A172 (cell line): Measurements from ENCODE around the gene MACIR. TPM values are rescaled to one million over a fixed set of nuclear protein-coding genes. Genes with fewer than 3 reads are reported as not detected.

Experiments
- DNase-seq: peaks from one replicate; pipeline ENCODE4 v3.0.0-alpha.2; 2015; ENCODE audit warnings: low spot score
- total RNA-seq: library from RNA; depleted of rRNA; stranded (reverse); fragments of >200 nt; shearing (Covaris generic); gene quantifications from 2 replicates; pipeline ENCODE4 v1.2.3, GENCODE V29; 2014

The MACIR gene
- total RNA-seq, 1 experiment from 2014 or later: 25.4 TPM

DNA sequence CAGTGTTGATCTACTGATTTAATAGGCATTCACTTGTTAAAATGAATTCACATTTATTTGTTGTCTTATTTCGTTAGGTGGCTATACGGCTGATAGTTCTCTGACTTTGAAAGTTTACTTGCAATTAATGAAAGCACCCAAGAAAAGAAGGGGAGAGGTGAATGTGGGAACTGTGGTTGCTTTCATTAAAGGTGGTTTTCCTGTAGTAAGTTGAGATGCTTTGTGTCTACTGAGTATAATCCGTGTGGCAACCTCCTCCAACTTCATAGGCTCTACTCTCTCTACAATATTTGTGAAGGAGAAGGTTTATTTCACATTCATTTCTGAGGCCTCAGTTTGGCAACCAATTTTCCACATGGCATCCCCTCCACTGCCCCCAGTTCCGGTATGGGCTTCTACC, 12.8 kb upstream of the MACIR start:
- no peak for DNase-seq

DNA sequence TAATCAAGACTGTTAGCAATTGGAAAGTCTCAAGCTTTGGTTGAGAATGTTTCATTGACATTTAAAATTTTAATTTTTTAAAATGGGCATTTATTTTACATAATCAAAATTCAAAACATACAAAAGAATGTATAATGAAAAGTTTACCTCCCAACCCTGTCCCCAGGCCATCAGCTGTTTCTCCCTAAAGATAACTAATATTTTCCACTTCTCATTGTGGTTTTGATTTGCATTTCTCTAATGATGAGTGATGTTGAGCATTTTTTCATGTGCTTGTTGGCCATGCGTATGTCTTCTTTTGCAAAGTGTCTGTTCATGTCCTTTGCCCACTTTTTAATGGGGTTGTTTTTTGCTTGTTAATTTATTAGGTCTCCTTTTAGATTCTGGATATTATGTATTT, 11.4 kb upstream of the MACIR start:
- DNase-seq: no peak

DNA sequence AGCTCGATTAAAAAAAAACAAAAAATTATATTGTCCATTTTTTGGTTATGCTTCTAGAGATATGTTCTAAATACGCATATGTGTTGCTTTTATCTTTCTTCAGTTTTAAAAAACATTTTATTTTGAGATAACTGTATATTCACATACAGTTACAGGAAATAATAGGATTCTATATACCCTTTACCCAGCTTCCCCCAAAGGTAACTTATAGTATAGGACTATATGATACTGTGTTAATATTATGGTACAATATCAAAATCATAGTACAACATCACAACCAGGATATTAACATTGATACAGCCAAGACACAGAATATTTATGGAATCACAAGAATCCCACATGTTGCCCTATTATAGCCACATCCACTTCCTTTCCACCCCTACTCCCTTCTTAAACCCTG, 9.5 kb upstream of the MACIR start:
- DNase-seq: no peak

DNA sequence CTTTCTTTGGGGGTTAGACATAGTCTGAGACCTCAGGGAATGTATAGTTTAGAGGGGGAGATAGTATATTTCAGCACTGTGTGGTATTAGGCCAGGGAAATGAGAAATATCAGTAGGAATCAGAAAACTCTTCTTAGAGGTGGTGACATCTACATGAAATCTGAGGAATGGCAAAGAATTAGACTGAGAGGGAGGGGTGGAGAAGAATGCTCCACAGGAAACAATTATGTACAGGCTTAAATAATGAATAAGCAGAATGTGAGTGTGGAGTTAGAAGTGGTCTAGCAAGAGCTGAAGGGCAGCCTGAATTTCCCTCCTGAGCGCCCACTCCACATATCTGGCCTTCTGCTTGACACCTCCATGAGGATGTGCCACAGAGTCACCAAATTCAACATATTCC, 3.6 kb upstream of the MACIR start:
- no peak for DNase-seq

DNA sequence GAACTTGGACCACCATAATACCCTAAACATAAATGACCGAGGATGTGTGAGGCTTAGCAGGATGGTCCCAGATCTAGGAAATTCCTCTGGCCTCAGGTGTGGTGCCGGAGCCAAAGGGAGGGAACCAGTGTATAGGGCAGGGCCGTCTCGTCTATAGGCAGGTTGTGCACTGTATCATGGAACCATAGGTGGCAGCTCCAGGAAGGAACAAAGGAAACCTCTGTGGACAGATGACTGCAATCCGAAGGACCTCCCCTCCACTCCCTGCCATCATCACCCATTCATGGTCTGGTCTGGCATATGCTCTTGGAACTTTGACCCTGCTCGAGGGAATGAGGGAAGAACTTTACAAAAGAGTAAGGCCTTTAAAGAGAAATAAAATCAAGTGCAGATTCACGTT, 2.9 kb upstream of the MACIR start:
- no peak for DNase-seq

DNA sequence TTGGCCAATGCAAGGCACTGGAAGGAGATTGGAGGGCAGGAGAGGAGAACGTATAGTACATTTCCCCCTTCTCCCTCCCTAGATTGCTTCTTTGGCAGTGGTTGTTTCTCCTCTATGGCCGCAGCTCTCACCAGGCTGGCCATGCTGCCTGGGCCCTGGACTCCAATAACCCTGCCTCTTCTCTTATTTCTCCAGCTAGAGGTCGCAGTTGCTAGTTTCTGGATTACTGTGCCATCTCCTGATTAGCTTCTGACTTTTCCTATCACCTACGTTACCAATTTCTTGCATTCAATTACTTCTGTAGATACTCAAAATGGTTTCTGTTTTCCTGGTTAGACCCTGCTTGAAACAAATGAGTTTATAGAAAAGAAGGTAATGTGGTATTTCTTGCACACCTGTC, 2.4 kb upstream of the MACIR start:
- no peak for DNase-seq

DNA sequence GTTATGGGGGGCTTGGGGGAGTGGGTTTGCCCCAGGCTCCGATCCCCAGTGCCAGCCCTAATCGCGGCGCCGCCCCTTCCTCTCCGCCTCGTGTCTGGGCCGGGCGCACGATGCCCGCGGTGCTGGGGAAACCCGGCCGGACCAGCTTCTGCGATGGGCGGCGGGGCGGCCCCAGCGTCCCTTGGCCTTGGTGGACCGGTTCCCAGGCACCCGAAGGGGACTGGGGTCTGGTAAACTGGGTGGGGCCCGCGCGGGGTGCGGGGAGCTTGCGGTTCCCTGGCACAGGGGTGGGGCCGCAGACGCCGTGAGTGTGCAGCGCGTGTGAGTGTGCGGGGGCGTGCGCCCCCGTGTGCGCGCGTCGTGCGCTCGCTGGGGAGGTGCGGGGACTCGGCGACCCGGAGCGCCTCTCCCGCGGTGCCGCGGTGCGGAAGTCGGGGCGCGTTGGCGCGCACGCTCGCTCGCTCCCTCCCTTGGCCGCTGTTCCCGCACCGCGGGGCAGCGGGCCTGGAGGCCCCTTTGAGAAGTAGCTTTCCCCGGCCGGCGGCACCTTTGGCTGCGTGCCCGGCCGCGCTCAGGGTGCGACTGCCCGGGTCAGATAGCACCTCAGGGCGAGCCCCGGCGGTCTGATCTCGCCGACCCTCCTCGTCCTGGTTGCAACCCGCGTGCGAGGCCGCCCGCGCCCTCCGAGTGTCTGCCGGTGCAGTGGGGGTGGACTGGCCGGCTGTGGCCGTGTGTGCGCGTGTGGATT, 568 bp downstream of the MACIR start:
- peak; percentile 27 for DNase-seq

DNA sequence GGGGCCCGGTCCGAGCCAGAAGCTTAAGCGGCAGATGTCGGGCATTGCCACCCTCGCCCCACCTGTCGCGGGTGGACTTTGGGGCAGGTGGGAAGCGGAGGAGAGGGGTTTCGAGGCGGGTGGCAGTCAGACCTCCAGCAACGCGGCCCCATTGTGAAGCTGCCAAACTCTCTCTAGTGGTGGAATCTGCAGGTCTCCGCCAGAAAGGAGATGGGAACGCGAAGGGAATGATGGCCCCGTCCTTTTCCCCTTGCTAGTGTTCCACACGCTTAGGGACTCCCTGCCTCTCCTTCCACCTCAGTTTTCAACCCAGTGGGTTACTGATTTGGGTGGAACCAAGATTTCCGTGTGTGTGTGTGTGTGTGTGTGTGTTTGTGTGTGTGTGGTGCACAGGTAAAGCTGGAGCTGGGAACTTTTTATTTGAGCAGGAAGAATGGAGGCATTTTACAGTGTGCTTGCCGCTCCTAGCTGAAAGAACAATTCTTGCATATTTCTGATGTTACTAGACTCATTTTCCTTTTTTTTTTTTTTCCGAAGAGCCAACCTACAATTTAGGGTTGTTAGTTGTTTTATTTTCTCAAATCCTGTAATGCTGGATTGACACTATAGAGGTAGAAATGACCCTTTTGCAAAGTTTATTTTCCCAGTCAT, 1.3 kb downstream of the MACIR start:
- peak; percentile 41 for DNase-seq

DNA sequence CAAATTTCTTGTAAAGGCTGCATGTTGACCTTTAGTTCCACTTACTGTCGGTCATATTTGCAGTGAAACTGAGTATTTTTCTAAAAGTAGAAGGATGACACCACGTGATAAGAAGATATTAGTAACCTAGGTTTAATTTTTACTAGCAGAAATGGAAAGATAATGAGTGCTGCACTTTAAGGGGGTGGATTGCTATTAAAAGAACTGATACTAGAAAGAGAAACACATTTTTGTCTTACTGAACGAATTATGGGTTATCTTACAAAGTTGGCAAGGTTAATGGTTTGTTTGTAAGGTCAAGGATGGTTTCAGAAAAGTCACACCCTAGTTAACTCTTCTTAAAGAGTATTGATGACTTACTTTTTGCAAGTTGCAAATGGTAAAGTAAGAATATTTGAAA, 2.4 kb downstream of the MACIR start:
- DNase-seq: no peak

DNA sequence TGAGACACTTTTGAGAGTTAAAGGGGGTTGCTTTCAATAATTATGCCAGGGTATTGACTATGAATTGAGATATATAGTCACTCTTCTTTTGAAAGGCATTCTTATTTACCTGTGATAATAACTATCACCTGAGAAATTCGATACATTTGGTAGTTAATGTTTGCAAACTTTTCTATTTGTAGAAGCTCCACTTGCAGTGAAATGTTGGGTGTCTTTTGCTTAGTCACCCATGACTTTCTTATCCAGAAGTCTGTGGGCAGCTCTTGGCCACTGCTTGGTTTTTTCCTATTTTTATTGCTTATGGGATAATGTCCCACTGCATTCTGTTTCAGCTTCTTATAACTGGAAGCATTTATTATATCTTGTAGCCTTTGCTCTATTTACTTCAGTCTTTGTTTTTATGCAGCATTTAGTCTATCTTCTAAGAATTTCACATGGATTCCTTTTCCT, 3.9 kb downstream of the MACIR start:
- no peak for DNase-seq

DNA sequence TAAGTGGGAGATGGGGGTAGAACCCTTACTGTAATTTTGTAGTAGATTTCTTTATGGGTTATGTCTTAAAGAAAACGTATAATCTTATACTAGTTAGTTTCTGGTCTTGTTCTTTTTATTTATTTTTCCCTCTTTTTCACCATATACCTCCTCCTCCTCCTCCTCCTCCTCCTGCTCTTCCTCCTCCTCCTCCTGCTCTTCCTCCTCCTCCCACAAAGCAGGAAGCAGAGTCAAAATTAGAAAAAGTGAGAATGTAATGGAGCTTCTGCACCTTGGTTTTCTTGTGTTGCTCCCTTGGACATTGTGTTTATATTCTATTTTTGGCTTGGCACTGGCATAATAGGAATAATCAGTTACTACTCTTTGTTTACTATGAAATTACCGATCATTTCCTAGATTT, 4.5 kb downstream of the MACIR start:
- DNase-seq: no peak

DNA sequence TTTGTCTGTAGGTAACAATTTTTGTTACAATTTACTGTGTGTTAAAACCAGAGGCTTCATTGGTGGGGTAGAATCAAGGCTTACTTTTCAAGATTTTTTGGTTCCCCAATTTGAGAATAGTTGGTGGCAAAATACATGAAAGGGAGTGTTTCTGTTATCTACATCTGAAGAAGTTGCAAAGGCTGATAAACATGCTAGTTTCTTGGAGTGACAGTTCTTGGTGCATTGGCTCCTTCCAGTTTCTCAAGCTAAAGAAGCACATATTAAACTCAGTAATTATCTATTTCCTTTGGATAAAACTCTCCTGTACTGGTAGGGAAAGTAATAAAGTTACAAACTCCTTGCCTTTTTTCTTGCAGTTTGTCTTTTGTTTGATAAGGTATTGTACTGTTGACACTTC, 5.9 kb downstream of the MACIR start:
- no peak for DNase-seq

DNA sequence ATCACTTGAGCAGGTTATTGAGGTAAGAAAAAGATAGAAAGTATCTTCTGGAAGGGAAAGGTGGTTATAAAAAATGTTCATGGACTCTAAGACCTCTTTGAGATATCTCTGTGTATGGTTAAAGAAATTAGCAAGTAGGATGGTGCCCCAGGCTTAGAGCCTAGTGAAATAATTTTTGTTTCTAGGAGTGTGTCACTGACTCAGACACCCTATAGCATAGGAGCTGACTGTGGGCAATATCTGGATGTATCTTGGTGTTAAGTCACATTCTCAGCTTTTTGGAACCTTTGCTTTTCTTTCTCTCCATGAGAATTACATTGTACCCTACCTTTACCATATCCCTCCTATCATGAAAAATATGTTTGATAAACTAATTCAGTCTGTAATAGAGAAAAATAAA, 12.0 kb downstream of the MACIR start:
- DNase-seq: no peak

DNA sequence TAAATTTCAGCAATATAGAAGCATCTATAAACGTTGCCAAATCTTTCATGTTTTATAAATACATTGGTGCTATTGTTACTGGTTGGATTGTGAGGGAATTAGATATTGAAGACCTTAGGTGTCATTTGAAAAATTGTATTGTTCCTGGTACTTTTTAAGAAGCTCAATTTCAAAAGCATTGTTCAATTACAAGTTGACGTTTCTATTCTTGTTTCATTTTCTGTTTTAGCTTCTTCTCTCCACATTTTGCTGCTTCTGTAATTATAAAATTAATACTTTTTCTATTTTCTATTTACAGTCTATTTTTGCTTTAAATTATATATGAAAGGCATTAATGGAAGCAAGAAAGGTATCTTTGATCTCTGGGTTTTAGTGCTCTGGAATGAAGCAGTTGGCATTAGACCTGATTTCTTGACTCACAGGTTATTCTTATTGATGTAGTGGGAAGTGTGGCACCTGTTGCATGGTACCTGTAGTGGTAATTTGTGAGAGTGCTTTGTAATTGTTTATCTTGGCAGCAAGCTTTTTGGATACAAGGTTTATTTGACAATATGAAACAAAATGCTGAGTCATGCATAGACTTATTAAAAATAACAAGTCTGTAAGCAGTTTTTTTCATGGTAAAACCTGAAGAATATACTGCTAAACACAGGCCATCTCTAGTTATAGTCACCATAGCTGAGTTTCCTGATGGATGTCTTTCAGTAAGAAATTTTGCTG, 13.2 kb downstream of the MACIR start:
- DNase-seq: no peak

DNA sequence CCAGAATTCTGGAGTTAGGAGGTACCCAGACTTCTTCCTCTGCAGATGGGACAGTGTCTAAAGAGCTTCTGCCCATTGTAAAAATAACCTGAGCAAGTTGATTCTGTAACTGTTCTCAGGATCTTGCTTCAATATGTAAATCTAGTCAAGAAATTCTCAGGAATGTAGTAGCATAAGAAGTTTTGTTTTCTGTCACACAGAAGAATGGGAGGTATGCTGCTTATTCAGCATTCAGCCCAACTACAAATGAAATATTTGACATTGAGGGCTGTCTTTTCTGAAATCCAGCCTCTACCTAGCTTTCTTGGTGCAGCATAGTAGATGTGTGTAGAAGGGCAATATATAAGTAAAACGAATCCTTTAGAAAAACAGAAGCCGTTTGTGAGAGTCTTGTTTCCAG, 13.8 kb downstream of the MACIR start:
- DNase-seq: no peak

DNA sequence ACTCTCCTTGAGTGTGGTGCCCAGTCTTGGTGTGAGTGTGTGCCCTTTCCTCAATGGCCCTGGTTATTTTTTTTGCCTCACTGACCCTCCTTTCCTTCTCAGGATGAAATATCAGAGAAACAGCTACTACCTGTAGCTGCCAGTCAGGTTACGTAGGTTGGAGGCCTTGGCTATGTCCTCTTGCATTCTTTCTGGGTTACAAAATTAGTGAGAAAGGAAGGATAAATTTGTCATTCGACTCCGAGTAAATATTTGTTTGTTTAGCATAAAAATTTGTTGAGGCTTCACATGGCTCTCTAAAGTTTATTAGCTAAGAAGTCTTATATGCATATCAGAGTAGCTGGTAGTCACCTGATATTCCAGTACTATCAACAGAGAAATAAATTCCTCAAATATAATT, 15.4 kb downstream of the MACIR start:
- DNase-seq: no peak

DNA sequence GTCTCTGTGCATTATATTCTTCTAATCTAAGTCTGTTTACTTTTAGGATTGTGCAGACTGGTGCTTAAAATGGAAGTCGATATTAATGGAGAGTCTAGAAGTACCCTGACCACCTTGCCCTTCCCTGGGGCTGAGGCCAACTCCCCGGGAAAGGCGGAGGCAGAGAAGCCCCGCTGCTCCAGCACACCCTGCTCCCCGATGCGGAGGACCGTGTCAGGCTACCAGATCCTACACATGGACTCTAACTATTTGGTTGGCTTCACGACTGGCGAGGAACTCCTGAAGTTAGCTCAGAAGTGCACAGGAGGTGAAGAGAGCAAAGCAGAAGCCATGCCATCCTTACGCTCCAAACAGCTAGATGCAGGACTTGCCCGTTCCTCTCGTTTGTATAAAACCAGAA, 17.3 kb downstream of the MACIR start:
- DNase-seq: no peak

DNA sequence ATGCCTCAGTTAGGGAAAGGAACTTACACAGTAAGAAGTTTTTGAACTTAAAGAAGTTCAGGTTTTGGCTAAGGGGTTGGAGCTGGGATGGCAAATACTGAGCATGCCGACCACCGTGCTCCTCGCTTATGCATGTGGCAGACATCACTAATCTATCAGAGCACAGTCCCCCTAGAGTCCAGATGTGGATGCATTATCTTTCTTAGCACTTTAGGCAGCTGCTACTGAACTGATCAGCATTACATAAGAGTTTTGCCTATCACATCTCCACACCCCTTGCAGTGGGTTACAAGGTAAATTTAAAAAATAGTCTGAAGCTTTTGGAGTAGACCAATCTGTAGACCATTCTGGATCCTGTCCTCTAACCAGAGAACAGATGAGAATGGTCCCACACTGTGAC, 22.4 kb downstream of the MACIR start:
- DNase-seq: no peak

DNA sequence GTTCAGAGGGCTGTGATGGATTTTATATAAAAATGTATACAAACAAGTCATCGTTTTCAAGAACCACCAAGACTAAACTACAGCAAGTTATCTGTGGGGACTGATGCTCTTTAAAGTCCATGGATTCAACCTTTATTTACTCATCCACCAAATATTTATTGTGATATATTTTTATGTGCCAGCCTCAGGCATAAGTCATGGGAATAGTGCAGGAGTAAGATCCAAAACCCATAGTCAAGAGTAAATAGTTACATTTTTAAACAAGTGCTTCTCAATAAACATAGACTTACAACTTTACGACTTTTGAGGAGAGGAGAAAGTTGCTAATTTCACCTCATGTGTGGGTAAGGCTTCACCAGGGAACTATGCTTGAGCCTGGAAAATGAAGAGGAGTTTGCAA, 24.6 kb downstream of the MACIR start:
- no peak for DNase-seq

DNA sequence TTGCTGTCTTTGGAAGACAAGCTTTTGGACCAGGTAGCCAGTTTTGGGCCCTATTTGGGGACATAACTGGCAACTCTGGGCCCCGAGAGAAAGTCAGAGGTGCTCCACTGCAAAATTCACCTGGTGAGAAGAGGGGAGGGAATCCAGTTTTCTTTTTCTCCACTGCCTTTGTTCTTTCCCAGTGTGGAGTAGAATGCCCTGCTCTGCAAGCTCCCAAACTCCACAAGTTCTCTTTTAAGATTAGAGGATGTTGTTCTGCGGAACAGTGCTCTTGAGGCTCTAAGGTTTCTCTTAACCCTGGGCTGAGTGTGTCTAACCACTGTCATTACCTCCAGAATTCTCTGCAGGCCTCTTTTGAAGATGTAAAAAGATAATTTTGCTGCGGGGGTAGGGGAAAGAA, 25.3 kb downstream of the MACIR start:
- no peak for DNase-seq

DNA sequence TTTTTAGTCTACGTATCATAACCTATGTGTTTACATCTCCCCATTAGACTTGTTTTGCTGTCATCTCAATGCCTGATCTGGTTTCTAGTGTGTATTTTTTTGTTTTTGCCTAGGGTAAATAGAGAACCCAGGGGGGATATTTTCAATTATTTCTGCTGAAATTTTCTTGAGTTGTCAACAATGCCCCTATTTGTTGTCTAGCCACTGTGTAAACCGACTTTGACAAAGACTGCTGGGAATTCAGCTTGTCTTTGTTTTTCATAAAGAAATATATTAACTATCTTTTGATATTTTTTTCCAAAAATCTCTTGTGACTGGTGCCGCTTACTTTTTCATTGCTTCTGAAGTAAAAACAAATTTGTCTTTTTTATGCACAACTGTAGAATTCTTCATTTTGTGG, 28.1 kb downstream of the MACIR start:
- no peak for DNase-seq

DNA sequence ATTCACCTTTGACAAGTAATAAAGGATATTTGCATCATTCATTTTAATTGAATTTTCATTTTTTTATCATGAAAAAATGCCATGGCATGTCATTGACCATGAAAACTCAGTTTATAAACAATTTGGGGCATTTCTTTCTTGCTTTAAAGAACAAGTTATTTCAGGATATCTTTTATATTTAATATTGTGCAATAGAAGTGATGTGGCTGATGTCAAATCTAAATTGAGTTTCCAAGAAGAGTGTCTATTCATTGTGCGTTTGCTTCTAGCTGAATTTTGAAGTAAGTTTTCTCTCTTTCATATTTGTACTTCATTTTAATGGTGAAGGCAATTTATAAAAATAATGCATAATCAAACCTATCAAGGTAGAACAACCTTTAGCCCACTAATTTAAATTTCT, 30.5 kb downstream of the MACIR start:
- no peak for DNase-seq

DNA sequence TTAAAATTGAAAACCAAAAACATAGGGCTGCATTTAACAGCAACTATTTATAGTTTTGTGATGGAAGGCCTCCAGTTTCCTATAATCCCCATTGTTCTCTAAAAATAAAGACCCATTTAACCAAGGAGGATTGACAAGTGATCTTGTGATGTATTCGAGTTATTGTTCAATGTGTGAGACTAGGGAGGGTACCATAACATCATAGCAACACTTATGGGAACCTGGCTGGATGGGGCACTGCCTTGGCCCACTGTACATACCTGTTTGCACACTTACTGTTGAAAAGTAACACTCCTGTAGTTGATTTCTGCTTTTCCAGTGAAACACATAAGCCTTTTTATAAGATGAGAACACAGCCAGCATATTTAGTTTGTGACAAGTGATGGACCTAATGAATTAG, 32.3 kb downstream of the MACIR start:
- no peak for DNase-seq
